Kidney glomerular epithelial cell (primary cell): ENCODE measurements around the gene CHPF.

Experiments used
- DNase-seq: peaks from one replicate; lab custom pipeline; 2025; lab: John Stamatoyannopoulos, UW

Gene CHPF, protein sequence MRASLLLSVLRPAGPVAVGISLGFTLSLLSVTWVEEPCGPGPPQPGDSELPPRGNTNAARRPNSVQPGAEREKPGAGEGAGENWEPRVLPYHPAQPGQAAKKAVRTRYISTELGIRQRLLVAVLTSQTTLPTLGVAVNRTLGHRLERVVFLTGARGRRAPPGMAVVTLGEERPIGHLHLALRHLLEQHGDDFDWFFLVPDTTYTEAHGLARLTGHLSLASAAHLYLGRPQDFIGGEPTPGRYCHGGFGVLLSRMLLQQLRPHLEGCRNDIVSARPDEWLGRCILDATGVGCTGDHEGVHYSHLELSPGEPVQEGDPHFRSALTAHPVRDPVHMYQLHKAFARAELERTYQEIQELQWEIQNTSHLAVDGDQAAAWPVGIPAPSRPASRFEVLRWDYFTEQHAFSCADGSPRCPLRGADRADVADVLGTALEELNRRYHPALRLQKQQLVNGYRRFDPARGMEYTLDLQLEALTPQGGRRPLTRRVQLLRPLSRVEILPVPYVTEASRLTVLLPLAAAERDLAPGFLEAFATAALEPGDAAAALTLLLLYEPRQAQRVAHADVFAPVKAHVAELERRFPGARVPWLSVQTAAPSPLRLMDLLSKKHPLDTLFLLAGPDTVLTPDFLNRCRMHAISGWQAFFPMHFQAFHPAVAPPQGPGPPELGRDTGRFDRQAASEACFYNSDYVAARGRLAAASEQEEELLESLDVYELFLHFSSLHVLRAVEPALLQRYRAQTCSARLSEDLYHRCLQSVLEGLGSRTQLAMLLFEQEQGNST

DNA sequence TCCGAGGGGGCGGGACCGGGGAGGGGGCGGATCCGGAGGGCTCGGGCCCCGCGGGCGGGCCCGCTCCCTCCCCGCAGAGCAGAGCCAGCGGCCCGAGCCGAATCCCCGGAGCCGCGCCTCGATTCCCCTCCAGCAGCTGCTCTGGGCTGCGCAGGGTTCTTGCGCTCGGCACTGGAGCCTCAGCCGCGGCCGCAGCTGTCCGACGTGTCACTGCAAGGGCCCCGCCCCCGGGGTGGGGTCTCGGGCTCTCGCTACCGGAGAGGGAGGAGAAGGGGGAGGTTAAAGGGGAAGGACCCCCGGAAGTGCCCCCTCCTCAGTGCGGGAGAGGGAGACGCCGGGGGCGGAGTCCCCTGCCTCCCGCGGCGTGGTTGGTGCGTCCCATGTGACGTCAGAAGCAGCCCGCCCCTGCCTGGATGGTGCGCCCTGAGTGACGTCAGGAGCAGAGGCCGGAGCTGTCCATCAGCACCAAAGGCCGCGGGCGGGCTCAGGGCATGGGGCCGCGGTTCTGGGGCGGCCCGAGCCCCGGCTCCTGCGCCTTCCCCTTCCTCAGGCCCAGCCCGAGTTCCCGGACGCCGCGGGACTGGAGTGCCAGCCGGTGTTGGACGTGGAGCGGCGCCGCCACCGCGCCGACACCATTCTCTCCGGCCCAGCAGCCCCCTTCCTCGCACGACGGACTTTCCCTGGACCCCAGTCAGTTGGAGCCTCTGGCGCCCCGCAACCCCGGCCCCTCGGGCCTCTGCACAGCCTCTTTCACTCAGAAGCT lies at the start of gene CHPF, which contains the start of gene TMEM198:
Gene CHPF, minus strand, starts transcription at position 214 of the 763 bp plus-strand sequence. CDS start 271 bp downstream, outside the sequence.
Gene TMEM198, plus strand, starts transcription at position 433 of the 763 bp plus-strand sequence. CDS start 700 bp downstream, outside the sequence.
- peak; percentile 86 for DNase-seq

DNA sequence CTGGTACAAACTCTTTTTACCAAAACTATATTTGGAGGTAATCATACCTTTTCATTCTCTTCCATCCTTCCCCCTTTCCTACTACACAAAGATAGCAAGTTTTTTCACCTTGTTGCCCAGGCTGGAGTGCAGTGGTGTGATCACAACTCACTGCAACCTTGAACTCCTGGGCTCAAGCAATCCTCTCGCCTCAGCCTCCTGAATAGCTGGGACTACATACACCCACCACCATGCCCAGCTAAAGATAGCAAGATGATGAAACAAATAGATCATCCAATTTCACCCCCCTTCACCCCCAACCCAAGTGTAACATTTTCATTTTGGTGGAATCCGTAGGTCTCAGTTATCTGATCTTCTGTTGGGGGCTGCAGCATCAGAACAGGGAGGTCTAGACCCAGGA lies 49.5 kb upstream of the CHPF start:
- DNase-seq: no peak

DNA sequence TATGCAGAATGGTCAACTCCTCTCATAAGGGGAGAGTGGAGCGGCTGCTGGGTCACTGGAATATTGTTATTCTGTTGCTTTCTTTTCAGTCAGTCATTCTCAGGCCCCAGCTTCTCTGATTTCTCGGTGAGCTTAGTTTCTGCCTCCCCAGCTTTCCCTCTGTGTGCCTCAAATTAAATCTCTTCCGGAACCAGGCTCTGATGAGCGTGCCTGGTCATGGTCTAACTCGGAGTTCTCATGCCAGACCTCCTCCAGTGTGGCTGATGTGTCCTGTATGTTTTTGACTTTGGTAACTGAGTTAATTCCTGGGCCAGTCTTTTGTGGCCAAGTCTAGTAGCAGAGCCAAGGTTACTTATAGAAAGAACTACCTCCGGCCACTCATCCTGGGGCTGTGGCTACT lies 49.1 kb upstream of the CHPF start:
- DNase-seq: no peak

DNA sequence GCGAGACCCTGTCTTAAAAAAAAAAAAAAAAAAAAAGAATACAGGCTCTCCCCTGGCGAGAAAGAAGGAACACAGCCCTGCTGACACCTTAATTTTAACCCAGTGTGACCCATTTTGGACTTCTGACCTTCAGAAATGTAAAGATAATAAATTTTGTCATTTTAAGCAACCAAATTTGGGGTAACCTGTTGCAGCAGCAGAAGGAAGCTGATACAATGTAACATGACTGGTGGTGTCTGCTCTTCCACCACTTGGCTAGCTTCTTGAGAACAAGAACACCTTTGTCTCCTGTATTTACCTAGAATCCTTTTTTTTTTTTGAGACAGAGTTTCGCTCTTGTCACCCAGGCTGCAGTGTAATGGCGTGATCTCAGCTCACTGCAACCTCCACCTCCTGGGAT lies 47.5 kb upstream of the CHPF start:
- no peak for DNase-seq

GRCh38 chr2:219581346-219581745 lies 37.7 kb upstream of the CHPF start:
- DNase-seq: no peak

GRCh38 chr2:219578811-219579613 lies 35.4 kb upstream of the CHPF start:
- no peak for DNase-seq

- peak; percentile 33 for DNase-seq
These were observed 33.1 kb upstream of the CHPF start for GRCh38 chr2:219576505-219577388.

- DNase-seq: no peak
These were observed 32.2 kb upstream of the CHPF start for GRCh38 chr2:219575566-219576504.

GRCh38 chr2:219574484-219575311 lies 31.1 kb upstream of the CHPF start:
- no peak for DNase-seq

GRCh38 chr2:219573166-219573565 lies 29.6 kb upstream of the CHPF start:
- no peak for DNase-seq

DNA sequence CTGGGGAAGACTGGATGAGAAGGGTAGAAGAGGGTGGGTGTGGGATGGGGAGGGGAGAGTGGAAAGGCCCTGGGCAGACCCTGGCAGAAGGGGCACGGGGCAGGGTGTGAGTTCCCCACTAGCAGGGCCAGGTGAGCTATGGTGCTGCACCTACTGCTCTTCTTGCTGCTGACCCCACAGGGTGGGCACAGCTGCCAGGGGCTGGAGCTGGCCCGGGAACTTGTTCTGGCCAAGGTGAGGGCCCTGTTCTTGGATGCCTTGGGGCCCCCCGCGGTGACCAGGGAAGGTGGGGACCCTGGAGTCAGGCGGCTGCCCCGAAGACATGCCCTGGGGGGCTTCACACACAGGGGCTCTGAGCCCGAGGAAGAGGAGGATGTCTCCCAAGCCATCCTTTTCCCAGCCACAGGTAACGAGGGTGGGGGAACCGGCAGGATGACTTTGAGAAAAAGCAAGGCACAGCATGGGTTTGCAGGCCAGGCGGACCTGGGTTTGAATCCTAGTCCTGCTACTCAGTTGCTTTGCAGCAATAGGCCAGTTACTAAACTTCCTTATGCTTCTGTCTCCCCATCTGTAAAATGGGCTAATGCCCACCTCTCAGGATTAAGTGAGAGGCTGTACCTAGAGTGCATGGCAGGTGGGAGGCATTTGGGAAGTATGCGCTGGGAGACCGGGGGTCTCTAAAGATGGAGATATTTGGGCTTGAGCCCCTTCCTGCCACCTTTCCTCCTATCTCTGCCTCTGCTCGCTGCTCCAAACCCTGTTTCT lies 28.8 kb upstream of the CHPF start, which contains the start of gene INHA:
Gene INHA, plus strand, starts transcription at position 74 of the 765 bp plus-strand sequence. Its CDS starts 65 bp downstream, at position 139.
- no peak for DNase-seq

DNA sequence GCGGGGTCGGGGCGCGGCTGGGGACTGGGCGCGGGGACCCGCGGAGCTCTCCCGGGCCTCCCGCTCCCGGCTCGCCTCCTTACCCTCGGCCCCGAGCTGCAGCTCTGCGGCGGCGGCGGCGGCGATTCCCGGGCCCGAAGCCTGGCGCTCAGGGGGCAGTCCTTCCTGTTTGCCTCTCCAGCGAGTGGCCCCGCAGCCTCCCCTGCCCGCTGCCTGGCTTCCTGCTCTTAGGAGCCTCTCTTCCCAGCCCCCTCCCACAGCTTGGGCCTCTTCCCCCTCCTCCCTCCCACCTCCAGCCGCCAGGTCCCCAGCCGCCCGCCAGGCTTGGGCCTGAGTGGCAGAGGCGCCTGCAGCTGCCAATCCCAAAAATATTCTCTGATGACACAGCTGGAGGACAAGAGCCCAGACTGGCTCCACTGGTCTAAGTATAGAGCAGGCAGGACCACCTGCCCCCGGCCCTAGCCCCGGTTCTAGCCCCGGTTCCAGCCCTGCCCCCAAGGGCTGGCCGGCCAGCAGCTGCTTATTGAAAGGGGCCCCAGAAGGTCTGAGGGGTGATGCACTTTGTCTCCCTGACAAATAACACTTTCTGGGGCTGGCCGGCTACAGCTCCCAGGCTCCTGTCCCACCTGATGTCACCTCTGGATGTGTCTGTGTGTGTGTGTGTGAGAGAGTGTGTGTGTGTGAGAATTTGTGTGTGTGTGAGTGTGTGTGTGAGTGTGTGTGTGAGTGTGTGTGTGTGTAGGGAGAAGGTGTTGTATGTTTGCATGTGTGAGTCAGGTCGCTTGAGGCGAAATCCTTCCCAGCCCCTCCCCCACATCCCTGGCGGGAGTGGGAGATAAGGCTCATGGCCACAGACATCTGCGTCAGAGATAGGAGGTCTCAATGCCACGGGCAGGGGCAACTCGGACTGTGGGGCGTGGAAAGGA lies 28.0 kb upstream of the CHPF start, which contains the start of gene OBSL1:
Gene OBSL1, minus strand, starts transcription at position 229 of the 926 bp plus-strand sequence. CDS start 307 bp downstream, outside the sequence.
- peak; percentile 36 for DNase-seq

DNA sequence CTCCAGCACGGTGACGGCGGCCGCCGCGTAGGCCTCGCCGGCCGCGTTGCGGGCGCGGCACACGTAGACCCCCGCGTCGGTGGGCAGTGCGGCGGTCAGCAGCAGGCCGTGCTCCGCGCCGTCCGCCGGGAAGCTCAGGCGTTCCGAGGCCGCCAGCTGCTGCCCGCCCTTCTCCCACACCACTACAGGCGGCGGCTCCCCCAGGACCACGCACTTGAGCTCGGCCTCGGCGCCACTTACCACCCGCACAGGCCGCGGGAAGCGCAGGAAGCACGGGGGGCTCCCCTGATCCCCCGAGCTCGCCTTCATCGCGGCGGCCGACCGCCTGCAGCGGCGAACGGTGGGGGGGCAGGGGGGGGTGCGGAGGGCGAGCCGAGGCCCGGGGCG lies 27.3 kb upstream of the CHPF start:
- no peak for DNase-seq

GRCh38 chr2:219570194-219570923 lies 26.8 kb upstream of the CHPF start:
- DNase-seq: no peak

DNA sequence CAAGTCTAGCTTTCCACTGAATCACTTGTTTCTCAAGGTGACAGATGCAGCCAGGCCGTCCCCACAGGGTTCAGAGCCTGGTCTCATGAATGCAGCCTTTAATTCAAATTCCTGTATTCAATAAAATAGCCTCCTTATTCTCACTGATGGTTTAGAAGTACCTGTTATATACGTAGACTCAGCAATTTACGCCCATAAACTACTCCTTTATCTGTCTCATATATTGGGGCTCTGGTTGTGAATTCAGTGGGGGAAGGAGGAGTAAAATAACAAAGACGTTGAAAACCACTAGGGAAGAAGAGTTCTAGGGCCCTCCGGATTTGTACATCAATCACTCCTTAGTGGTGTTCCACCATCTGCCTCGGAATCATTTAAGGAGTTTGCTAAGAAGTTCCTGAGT lies 26.0 kb upstream of the CHPF start:
- DNase-seq: no peak

DNA sequence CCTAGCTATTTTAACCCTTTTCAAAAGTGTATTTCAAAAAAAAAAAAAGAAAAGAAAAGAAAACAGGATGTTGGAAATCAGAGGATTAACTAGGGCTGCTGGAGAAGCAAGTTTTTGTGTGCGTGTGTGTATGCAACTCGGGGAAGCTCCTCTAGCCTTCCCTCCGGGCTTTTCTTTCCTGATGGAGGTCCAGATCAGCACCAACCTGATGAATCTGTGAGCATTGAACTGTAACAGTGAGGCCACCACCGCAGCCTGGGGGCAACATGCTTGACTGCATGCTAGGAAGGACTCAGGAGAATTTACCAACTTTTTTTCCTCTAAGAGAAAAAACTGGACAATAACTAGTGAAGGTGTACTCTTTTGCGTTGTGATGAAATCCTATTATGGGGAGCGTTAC lies 25.4 kb upstream of the CHPF start:
- DNase-seq: no peak
